HEK293 (cell line): ENCODE measurements around the gene TSC22D1.

Source experiments
- OVOL3 ChIP-seq: fragments of 450-650 bp; formaldehyde crosslinking; IDR thresholded peaks from 2 replicates; pipeline ENCODE4 v1.5.1; 2016; ENCODE audit warnings: missing biosample characterization, missing genetic modification characterization
- SCRT1 ChIP-seq: fragments of 450-650 bp; formaldehyde crosslinking; IDR thresholded peaks from 2 replicates; pipeline ENCODE4 v1.5.1; 2016; ENCODE audit warnings: missing biosample characterization, missing genetic modification characterization, borderline replicate concordance
- SCRT2 ChIP-seq: fragments of 450-650 bp; formaldehyde crosslinking; IDR thresholded peaks from 2 replicates; pipeline ENCODE4 v1.5.1; 2016; ENCODE audit warnings: missing biosample characterization, missing genetic modification characterization
- SETDB1 ChIP-seq: IDR thresholded peaks from one replicate; pipeline ENCODE4 v1.6.1; 2017; ENCODE audit warnings: mild to moderate bottlenecking, low read length, moderate library complexity, mixed read lengths; ENCODE audit not compliant: insufficient read length
- WT1 ChIP-seq: fragments of 450-650 bp; formaldehyde crosslinking; IDR thresholded peaks from 2 replicates; pipeline ENCODE4 v1.5.1; 2016; ENCODE audit warnings: missing biosample characterization, missing genetic modification characterization
- ZBTB8A ChIP-seq: fragments of 450-650 bp; formaldehyde crosslinking; IDR thresholded peaks from 2 replicates; pipeline ENCODE4 v1.5.1; 2016; ENCODE audit warnings: missing biosample characterization, missing genetic modification characterization
- ZFHX2 ChIP-seq: fragments of 450-650 bp; formaldehyde crosslinking; conservative IDR thresholded peaks from 2 replicates; pipeline ENCODE4 v1.5.1; 2016; ENCODE audit warnings: missing biosample characterization, missing genetic modification characterization
- ZIC2 ChIP-seq: fragments of 450-650 bp; formaldehyde crosslinking; IDR thresholded peaks from 2 replicates; pipeline ENCODE4 v1.5.1; 2016; ENCODE audit warnings: missing biosample characterization, missing genetic modification characterization
- ZNF146 ChIP-seq: fragments of 450-650 bp; formaldehyde crosslinking; IDR thresholded peaks from 2 replicates; pipeline ENCODE4 v1.5.1; 2016; ENCODE audit warnings: missing biosample characterization, missing genetic modification characterization
- ZNF157 ChIP-seq: fragments of 450-650 bp; formaldehyde crosslinking; IDR thresholded peaks from 2 replicates; pipeline ENCODE4 v1.5.1; 2016; ENCODE audit warnings: missing biosample characterization, missing genetic modification characterization
- ZNF169 ChIP-seq: fragments of 450-650 bp; formaldehyde crosslinking; IDR thresholded peaks from 2 replicates; pipeline ENCODE4 v1.5.1; 2016; ENCODE audit warnings: missing biosample characterization, missing genetic modification characterization
- ZNF174 ChIP-seq: fragments of 450-650 bp; formaldehyde crosslinking; IDR thresholded peaks from 2 replicates; pipeline ENCODE4 v1.5.0; 2017; ENCODE audit warnings: missing biosample characterization, mild to moderate bottlenecking, missing genetic modification characterization
- ZNF19 ChIP-seq: fragments of 450-650 bp; formaldehyde crosslinking; IDR thresholded peaks from 2 replicates; pipeline ENCODE4; 2016; ENCODE audit warnings: missing biosample characterization, missing genetic modification characterization, low read depth
- ZNF202 ChIP-seq: fragments of 450-650 bp; formaldehyde crosslinking; IDR thresholded peaks from 2 replicates; pipeline ENCODE4 v1.5.1; 2016; ENCODE audit warnings: missing biosample characterization, missing genetic modification characterization, borderline replicate concordance
- ZNF211 ChIP-seq: fragments of 450-650 bp; formaldehyde crosslinking; IDR thresholded peaks from 2 replicates; pipeline ENCODE4 v1.5.1; 2016; ENCODE audit warnings: low read depth, missing biosample characterization, missing genetic modification characterization
- ZNF292 ChIP-seq: fragments of 450-650 bp; formaldehyde crosslinking; IDR thresholded peaks from 2 replicates; pipeline ENCODE4 v1.5.1; 2016; ENCODE audit warnings: low read depth, missing biosample characterization, missing genetic modification characterization, borderline replicate concordance
- ZNF391 ChIP-seq: fragments of 450-650 bp; formaldehyde crosslinking; IDR thresholded peaks from 2 replicates; pipeline ENCODE4 v1.5.1; 2016; ENCODE audit warnings: low read depth, missing biosample characterization, missing genetic modification characterization, borderline replicate concordance
- ZNF514 ChIP-seq: fragments of 450-650 bp; formaldehyde crosslinking; IDR thresholded peaks from 2 replicates; pipeline ENCODE4 v1.5.1; 2016; ENCODE audit warnings: missing biosample characterization, missing genetic modification characterization
- ZNF560 ChIP-seq: fragments of 450-650 bp; formaldehyde crosslinking; IDR thresholded peaks from 2 replicates; pipeline ENCODE4 v1.5.1; 2017; ENCODE audit warnings: missing biosample characterization, missing genetic modification characterization, borderline replicate concordance
- ZNF623 ChIP-seq: fragments of 450-650 bp; formaldehyde crosslinking; IDR thresholded peaks from 2 replicates; pipeline ENCODE4 v1.5.1; 2016; ENCODE audit warnings: missing biosample characterization, missing genetic modification characterization
- ZNF677 ChIP-seq: fragments of 450-650 bp; IDR thresholded peaks from 2 replicates; pipeline ENCODE4 v1.5.0; 2018; ENCODE audit warnings: missing biosample characterization, mild to moderate bottlenecking, missing genetic modification characterization, moderate library complexity
- ZNF777 ChIP-seq: fragments of 450-650 bp; formaldehyde crosslinking; IDR thresholded peaks from 2 replicates; pipeline ENCODE4 v1.5.1; 2017; ENCODE audit warnings: missing biosample characterization, missing genetic modification characterization, borderline replicate concordance
- ZSCAN30 ChIP-seq: fragments of 450-650 bp; IDR thresholded peaks from 2 replicates; pipeline ENCODE4 v1.5.1; 2018; ENCODE audit warnings: missing biosample characterization, mild to moderate bottlenecking, missing genetic modification characterization, moderate library complexity
- TF ChIP-seq, protein P1 (sequence below): fragments of 450-650 bp; formaldehyde crosslinking; IDR thresholded peaks from 2 replicates; pipeline ENCODE4 v1.5.1; 2016; ENCODE audit warnings: missing biosample characterization, missing genetic modification characterization
- TF ChIP-seq, protein P2 (sequence below): fragments of 450-650 bp; formaldehyde crosslinking; IDR thresholded peaks from 2 replicates; pipeline ENCODE4 v1.5.1; 2017; ENCODE audit warnings: missing biosample characterization, missing genetic modification characterization
- TF ChIP-seq, protein P3 (sequence below): fragments of 450-650 bp; formaldehyde crosslinking; IDR thresholded peaks from 2 replicates; pipeline ENCODE4 v1.5.1; 2016; ENCODE audit warnings: missing biosample characterization, missing genetic modification characterization
- TF ChIP-seq, protein P4 (sequence below): fragments of 450-650 bp; formaldehyde crosslinking; IDR thresholded peaks from 2 replicates; pipeline ENCODE4 v1.5.1; 2017; ENCODE audit warnings: missing biosample characterization, missing genetic modification characterization
- TF ChIP-seq, protein P5 (sequence below): fragments of 450-650 bp; formaldehyde crosslinking; IDR thresholded peaks from 2 replicates; pipeline ENCODE4 v1.5.1; 2016; ENCODE audit warnings: missing biosample characterization, missing genetic modification characterization
- TF ChIP-seq, protein P6 (sequence below): fragments of 450-650 bp; formaldehyde crosslinking; IDR thresholded peaks from 2 replicates; pipeline ENCODE4 v1.5.1; 2017; ENCODE audit warnings: missing biosample characterization, missing genetic modification characterization

The TSC22D1 gene

DNA sequence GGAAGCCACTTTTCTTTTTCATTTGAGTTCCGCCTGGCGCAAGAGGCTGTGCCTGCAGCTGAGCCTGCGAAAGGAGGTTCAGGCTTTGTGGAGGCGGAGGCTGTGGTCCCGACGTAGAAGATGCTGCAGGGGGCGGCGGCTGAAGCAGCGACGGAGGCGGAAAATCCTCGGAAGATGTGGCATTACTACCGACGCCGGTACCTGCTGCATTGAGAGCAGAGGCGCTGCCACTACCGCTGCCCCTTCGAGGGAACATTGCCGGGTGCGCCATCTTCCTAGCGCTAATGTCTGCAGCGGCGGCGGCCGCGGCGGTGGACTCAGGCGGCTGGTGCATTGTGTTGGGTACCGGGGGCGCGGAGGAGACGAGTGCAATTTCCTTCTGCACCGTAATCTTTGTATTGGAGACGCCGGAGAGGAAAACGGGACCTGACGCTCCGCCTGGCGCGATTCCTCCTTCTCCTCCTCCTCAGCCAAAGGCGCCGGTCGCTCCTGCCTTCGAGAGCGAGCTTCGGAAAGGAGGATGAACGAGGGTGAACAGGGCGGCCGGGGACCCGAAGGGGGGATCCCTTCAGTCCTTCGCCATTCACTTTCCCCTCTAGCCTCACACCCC is at the start of gene TSC22D1 (continued):
- TF ChIP-seq, protein P1, sequence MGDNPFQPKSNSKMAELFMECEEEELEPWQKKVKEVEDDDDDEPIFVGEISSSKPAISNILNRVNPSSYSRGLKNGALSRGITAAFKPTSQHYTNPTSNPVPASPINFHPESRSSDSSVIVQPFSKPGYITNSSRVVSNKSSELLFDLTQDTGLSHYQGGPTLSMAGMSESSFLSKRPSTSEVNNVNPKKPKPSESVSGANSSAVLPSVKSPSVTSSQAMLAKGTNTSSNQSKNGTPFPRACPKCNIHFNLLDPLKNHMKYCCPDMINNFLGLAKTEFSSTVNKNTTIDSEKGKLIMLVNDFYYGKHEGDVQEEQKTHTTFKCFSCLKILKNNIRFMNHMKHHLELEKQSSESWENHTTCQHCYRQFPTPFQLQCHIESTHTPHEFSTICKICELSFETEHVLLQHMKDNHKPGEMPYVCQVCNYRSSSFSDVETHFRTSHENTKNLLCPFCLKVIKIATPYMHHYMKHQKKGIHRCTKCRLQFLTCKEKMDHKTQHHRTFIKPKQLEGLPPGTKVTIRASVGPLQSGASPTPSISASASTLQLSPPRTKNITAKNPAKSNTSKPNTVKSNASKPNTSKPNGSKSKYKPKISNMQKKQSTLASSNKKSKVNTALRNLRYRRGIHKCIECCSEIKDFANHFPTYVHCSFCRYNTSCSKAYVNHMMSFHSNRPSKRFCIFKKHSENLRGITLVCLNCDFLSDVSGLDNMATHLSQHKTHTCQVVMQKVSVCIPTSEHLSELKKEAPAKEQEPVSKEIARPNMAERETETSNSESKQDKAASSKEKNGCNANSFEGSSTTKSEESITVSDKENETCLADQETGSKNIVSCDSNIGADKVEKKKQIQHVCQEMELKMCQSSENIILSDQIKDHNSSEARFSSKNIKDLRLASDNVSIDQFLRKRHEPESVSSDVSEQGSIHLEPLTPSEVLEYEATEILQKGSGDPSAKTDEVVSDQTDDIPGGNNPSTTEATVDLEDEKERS (tag by site-specific recombination) = no peak
- TF ChIP-seq ZNF174 (tag by site-specific recombination) (no peak), ZNF157 (no peak), ZBTB8A (tag by site-specific recombination) (0 out of 2 replicates have a peak, but pooled peaks have one; percentile 29), ZNF677 (tag by site-specific recombination) (no peak), ZIC2 (tag by site-specific recombination) (no peak), ZNF391 (tag by site-specific recombination) (no peak), ZNF146 (no peak), ZNF777 (no peak), SCRT1 (no peak), ZNF623 (tag by site-specific recombination) (no peak), ZNF292 (tag by site-specific recombination) (no peak), OVOL3 (tag by site-specific recombination) (no peak), WT1 (no peak), ZNF202 (tag by site-specific recombination) (no peak), ZNF514 (tag by site-specific recombination) (no peak), SETDB1 (no peak), SCRT2 (tag by site-specific recombination) (peak; percentile 20; the same call in 1 of the 2 replicates), ZNF169 (tag by site-specific recombination) (no peak), ZFHX2 (peak; percentile 62), ZNF19 (tag by site-specific recombination) (no peak), ZNF211 (tag by site-specific recombination) (no peak), ZSCAN30 (tag by site-specific recombination) (no peak), ZNF560 (tag by site-specific recombination) (no peak)
- TF ChIP-seq, protein P2, sequence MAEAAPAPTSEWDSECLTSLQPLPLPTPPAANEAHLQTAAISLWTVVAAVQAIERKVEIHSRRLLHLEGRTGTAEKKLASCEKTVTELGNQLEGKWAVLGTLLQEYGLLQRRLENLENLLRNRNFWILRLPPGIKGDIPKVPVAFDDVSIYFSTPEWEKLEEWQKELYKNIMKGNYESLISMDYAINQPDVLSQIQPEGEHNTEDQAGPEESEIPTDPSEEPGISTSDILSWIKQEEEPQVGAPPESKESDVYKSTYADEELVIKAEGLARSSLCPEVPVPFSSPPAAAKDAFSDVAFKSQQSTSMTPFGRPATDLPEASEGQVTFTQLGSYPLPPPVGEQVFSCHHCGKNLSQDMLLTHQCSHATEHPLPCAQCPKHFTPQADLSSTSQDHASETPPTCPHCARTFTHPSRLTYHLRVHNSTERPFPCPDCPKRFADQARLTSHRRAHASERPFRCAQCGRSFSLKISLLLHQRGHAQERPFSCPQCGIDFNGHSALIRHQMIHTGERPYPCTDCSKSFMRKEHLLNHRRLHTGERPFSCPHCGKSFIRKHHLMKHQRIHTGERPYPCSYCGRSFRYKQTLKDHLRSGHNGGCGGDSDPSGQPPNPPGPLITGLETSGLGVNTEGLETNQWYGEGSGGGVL (tag by site-specific recombination) = no peak
- TF ChIP-seq, protein P3, sequence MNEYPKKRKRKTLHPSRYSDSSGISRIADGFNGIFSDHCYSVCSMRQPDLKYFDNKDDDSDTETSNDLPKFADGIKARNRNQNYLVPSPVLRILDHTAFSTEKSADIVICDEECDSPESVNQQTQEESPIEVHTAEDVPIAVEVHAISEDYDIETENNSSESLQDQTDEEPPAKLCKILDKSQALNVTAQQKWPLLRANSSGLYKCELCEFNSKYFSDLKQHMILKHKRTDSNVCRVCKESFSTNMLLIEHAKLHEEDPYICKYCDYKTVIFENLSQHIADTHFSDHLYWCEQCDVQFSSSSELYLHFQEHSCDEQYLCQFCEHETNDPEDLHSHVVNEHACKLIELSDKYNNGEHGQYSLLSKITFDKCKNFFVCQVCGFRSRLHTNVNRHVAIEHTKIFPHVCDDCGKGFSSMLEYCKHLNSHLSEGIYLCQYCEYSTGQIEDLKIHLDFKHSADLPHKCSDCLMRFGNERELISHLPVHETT (tag by site-specific recombination) = no peak
- TF ChIP-seq, protein P4, sequence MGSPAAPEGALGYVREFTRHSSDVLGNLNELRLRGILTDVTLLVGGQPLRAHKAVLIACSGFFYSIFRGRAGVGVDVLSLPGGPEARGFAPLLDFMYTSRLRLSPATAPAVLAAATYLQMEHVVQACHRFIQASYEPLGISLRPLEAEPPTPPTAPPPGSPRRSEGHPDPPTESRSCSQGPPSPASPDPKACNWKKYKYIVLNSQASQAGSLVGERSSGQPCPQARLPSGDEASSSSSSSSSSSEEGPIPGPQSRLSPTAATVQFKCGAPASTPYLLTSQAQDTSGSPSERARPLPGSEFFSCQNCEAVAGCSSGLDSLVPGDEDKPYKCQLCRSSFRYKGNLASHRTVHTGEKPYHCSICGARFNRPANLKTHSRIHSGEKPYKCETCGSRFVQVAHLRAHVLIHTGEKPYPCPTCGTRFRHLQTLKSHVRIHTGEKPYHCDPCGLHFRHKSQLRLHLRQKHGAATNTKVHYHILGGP (tag by site-specific recombination) = no peak
- TF ChIP-seq, protein P5, sequence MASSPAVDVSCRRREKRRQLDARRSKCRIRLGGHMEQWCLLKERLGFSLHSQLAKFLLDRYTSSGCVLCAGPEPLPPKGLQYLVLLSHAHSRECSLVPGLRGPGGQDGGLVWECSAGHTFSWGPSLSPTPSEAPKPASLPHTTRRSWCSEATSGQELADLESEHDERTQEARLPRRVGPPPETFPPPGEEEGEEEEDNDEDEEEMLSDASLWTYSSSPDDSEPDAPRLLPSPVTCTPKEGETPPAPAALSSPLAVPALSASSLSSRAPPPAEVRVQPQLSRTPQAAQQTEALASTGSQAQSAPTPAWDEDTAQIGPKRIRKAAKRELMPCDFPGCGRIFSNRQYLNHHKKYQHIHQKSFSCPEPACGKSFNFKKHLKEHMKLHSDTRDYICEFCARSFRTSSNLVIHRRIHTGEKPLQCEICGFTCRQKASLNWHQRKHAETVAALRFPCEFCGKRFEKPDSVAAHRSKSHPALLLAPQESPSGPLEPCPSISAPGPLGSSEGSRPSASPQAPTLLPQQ (tag by site-specific recombination) = no peak
- TF ChIP-seq, protein P6, sequence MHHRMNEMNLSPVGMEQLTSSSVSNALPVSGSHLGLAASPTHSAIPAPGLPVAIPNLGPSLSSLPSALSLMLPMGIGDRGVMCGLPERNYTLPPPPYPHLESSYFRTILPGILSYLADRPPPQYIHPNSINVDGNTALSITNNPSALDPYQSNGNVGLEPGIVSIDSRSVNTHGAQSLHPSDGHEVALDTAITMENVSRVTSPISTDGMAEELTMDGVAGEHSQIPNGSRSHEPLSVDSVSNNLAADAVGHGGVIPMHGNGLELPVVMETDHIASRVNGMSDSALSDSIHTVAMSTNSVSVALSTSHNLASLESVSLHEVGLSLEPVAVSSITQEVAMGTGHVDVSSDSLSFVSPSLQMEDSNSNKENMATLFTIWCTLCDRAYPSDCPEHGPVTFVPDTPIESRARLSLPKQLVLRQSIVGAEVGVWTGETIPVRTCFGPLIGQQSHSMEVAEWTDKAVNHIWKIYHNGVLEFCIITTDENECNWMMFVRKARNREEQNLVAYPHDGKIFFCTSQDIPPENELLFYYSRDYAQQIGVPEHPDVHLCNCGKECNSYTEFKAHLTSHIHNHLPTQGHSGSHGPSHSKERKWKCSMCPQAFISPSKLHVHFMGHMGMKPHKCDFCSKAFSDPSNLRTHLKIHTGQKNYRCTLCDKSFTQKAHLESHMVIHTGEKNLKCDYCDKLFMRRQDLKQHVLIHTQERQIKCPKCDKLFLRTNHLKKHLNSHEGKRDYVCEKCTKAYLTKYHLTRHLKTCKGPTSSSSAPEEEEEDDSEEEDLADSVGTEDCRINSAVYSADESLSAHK (tag by site-specific recombination) = no peak
